ENCODE measurements around the gene PLGRKT. TPM values are rescaled to one million over a fixed set of nuclear protein-coding genes. Genes with fewer than 3 reads are reported as not detected.

PLGRKT gene
- total RNA-seq, 2 donors from 2014 or later, result 6.0 to 8.8 TPM

DNA sequence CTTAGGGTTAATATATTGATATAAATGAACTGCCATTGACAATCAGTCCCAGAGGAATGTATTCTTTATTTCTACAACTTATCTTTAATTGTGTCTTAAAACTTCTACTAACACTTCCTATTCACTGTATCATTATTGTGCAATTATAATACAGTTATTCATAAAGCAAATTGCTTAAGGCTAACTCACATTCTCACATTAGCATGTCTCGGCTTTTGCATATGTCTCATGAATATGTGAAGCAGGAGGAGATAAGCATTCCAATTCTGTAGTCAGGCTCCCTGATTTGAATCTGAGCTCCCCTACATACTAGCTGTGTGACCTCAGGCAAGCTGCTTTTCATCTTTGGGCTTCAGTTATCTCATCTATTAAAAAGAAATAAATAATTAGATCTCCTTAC lies 45.4 kb downstream of the PLGRKT start:
- Histone ChIP-seq H3K4me1 (ENCODE audit: control insufficient read depth in 1 of 2, low read depth in 2 of 2) (no peaks in the 10 kb centered on the region), H3K36me3 (no peaks in the 10 kb centered on the region), H3K27me3 (replicated peaks; ENCODE audit: insufficient read depth) (no peaks in the 10 kb centered on the region), H3K27ac (no peak overlapping the region), H3K9me3 (no peaks in the 10 kb centered on the region), H3K4me3 (no peak overlapping the region)
- TF ChIP-seq, protein P1, sequence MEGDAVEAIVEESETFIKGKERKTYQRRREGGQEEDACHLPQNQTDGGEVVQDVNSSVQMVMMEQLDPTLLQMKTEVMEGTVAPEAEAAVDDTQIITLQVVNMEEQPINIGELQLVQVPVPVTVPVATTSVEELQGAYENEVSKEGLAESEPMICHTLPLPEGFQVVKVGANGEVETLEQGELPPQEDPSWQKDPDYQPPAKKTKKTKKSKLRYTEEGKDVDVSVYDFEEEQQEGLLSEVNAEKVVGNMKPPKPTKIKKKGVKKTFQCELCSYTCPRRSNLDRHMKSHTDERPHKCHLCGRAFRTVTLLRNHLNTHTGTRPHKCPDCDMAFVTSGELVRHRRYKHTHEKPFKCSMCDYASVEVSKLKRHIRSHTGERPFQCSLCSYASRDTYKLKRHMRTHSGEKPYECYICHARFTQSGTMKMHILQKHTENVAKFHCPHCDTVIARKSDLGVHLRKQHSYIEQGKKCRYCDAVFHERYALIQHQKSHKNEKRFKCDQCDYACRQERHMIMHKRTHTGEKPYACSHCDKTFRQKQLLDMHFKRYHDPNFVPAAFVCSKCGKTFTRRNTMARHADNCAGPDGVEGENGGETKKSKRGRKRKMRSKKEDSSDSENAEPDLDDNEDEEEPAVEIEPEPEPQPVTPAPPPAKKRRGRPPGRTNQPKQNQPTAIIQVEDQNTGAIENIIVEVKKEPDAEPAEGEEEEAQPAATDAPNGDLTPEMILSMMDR (IDR thresholded peaks at IDR 0.05), result no peak
- DNase-seq (ENCODE audit: low spot score) (no peak), ATAC-seq (ENCODE audit: insufficient number of reproducible peaks, low FRiP score, low read depth) (no peak)

DNA sequence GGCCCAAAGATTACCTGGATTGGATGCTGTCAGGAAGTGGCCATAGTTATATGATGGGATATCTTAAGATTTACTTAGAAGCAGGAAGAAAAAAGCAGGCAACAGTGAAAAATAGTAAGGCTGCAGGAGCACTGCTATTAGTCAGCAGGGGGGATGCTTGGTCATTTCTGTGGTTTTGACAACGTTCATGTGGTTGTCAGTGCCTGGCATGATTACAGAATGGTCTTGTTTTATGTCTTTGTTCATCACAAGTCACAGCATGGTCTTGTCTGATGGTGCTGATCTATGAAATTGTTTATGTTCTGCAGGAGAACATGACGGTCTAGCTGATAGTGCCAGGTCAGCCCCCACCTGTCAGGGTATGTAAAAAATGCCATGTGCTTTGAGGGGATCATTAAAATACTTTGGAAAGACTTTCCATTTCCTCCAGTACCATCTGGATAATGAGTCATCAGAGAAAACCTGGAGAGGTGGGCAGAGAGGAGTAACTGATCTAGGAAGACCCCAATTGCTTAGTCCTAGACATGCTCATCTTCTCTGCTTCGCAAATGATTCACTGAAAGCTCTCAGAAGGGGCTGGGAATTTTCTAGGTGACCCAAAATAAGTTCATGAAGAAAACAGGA lies 48.5 kb downstream of the PLGRKT start:
- DNase-seq (ENCODE audit: low spot score) (no peak), ATAC-seq (ENCODE audit: insufficient number of reproducible peaks, low FRiP score, low read depth) (no peak)
- TF ChIP-seq, protein P1 (IDR thresholded peaks at IDR 0.05), result no peak
- Histone ChIP-seq H3K27ac (no peak overlapping the region), H3K9me3 (no peaks in the 10 kb centered on the region), H3K27me3 (replicated peaks; ENCODE audit: insufficient read depth) (no peaks in the 10 kb centered on the region), H3K4me1 (ENCODE audit: control insufficient read depth in 1 of 2, low read depth in 2 of 2) (no peaks in the 10 kb centered on the region), H3K36me3 (no peaks in the 10 kb centered on the region), H3K4me3 (no peak overlapping the region)

DNA sequence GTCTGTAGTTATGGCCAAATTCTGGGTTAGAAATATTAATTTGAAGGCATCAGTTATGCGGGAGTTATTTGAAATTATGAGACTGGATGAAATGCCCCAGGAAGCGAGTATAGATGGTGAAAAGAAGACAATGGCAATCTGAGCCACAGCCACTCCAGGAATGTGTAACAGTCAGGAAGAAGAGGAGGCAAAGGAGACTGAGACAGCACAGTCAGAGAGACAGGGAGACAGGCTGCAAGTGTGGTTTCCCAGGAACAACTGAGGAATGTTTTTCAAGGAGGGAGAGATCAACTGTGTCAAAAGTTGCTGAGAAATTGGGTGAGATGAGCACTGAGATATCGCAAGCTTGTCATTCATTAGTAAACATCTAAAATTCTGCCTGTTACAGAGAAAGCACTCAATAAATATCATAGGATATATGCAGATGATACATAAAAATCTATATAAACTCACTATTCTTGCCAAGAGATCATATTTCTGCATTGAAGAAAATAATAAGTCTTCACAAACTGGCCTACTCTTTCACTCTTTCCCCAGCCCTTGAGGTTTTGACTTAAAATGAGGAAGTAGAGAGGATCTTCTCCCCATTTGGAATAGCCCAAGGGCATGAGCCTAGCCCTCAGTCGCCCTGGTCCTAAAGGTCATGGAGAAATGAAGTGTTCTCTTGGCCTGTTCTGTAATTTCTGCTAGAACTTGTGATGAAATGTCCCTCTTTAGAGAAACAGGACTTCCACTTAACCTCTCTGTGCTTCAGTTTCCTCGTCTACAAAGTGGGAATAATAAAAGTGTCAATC lies 49.5 kb downstream of the PLGRKT start:
- Histone ChIP-seq H3K27me3 (replicated peaks; ENCODE audit: insufficient read depth) (no peaks in the 10 kb centered on the region), H3K9me3 (no peaks in the 10 kb centered on the region), H3K36me3 (no peaks in the 10 kb centered on the region), H3K4me1 (ENCODE audit: control insufficient read depth in 1 of 2, low read depth in 2 of 2) (no peaks in the 10 kb centered on the region), H3K4me3 (no peak overlapping the region), H3K27ac (no peak overlapping the region)
- no peak for DNase-seq (ENCODE audit: low spot score)
- no peak for ATAC-seq (ENCODE audit: insufficient number of reproducible peaks, low FRiP score, low read depth)
- TF ChIP-seq, protein P1 (IDR thresholded peaks at IDR 0.05), result no peak

DNA sequence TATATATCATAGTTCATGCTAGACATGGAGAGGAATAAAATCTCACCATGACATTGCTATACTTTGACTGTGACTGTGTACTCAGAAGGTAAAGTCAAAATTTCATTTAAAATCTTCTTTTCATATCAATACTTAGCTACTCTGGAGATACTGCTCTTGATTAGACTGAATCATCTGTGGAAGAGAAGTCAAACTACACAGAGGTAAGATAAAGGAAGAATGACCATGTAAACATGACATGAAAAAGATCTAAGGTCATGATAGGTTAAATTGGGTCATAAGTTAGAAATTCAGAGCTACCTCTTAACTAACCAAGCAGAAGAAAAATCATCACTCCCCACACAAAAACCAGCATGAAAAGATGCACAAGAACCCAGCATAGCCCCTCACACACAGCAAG lies 53.3 kb downstream of the PLGRKT start:
- DNase-seq (ENCODE audit: low spot score), result no peak
- TF ChIP-seq, protein P1 (IDR thresholded peaks at IDR 0.05), result no peak
- no peaks in the 10 kb centered on the region for H3K4me1 ChIP-seq (ENCODE audit: control insufficient read depth in 1 of 2, low read depth in 2 of 2)
- H3K27ac ChIP-seq, result no peak overlapping the region
- H3K27me3 ChIP-seq (replicated peaks; ENCODE audit: insufficient read depth), result no peaks in the 10 kb centered on the region
- no peak for ATAC-seq (ENCODE audit: insufficient number of reproducible peaks, low FRiP score, low read depth)
- H3K9me3 ChIP-seq, result no peaks in the 10 kb centered on the region
- no peaks in the 10 kb centered on the region for H3K36me3 ChIP-seq
- no peak overlapping the region for H3K4me3 ChIP-seq

DNA sequence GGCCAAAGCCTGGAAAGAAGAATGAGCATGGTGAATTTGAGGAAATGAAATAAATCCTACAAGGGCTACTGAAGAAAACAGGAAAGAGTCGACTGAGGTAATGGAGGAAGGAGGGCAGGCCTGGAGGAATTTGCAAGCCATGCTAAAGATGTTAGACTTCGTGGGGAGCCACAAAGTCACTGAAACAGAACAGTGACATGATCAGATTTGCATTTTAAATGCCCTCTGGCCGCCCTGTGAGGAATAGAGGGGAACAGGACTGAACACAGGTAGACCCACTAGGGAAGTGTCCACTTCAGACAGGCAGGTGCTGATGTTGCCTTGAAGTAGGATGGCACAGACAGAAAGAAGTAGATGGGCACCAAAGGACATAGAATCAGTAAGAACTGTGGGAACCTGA lies 55.2 kb downstream of the PLGRKT start:
- no peaks in the 10 kb centered on the region for H3K9me3 ChIP-seq
- H3K36me3 ChIP-seq, result no peaks in the 10 kb centered on the region
- no peak for ATAC-seq (ENCODE audit: insufficient number of reproducible peaks, low FRiP score, low read depth)
- no peak overlapping the region for H3K4me3 ChIP-seq
- TF ChIP-seq, protein P1 (IDR thresholded peaks at IDR 0.05), result no peak
- no peak for DNase-seq (ENCODE audit: low spot score)
- H3K4me1 ChIP-seq (ENCODE audit: control insufficient read depth in 1 of 2, low read depth in 2 of 2), result no peaks in the 10 kb centered on the region
- H3K27me3 ChIP-seq (replicated peaks; ENCODE audit: insufficient read depth), result no peaks in the 10 kb centered on the region
- no peak overlapping the region for H3K27ac ChIP-seq
